ENCODE measurements around the gene GCSH. TPM values are rescaled to one million over a fixed set of nuclear protein-coding genes. Genes with fewer than 3 reads are reported as not detected.

The GCSH gene
- 10 to 100 TPM in 2 of 4 donors, 1 to 10 TPM in 2; 4.8 to 10.6 (median 7.7) TPM for total RNA-seq

GRCh38 chr16:81095953-81096714 is at the start of gene GCSH:
GCSH (minus strand) TSS chr16:81096395; CDS start chr16:81096278, 117 bp downstream.
- H3K4me3 ChIP-seq (ENCODE audit: low read depth, poor library complexity, severe bottlenecking): peak within 1 kb of the TSS; percentile 77
- DNase-seq (ENCODE audit: low spot score in 2 of 2): peak; percentile 98 to 100
- intact Hi-C loops (cut with DNase I; ENCODE audit: low total_unique reads): no loop called here
- 0% methylated on average over 17 to 34 of the region's 83 CpGs for WGBS, 2 donors
- no peak for TF ChIP-seq CTCF (IDR thresholded peaks at IDR 0.05)
- TF ChIP-seq POLR2A (IDR thresholded peaks at IDR 0.05): no peak

GRCh38 chr16:81143921-81144471 is 47.8 kb upstream of the GCSH start:
- no peak overlapping the region for H3K4me3 ChIP-seq (ENCODE audit: low read depth, poor library complexity, severe bottlenecking)
- intact Hi-C loops (cut with DNase I; ENCODE audit: low total_unique reads): no loop called here
- no peak for DNase-seq (ENCODE audit: low spot score in 2 of 2)
- WGBS, 2 donors: 60 to 62% methylated on average over 4 of the region's 4 CpGs
- TF ChIP-seq POLR2A (IDR thresholded peaks at IDR 0.05) (no peak), CTCF (IDR thresholded peaks at IDR 0.05) (no peak)

GRCh38 chr16:81142864-81143263 is 46.7 kb upstream of the GCSH start:
- no peak for TF ChIP-seq POLR2A (IDR thresholded peaks at IDR 0.05)
- 79 to 81% methylated on average over 12 of the region's 12 CpGs for WGBS, 2 donors

GRCh38 chr16:81140930-81141780 is 45.0 kb upstream of the GCSH start:
- no peak overlapping the region for H3K4me3 ChIP-seq (ENCODE audit: low read depth, poor library complexity, severe bottlenecking)
- TF ChIP-seq CTCF (IDR thresholded peaks at IDR 0.05): no peak
- no peak for TF ChIP-seq POLR2A (IDR thresholded peaks at IDR 0.05)
- intact Hi-C loops (cut with DNase I; ENCODE audit: low total_unique reads): no loop called here
- no peak for DNase-seq (ENCODE audit: low spot score in 2 of 2)
- 72 to 74% methylated on average over 18 to 21 of the region's 21 CpGs for WGBS, 2 donors

More at GRCh38 chr16:81142864-81143263, 46.7 kb upstream of the GCSH start:
- no peak overlapping the region for H3K4me3 ChIP-seq (ENCODE audit: low read depth, poor library complexity, severe bottlenecking)
- DNase-seq (ENCODE audit: low spot score in 2 of 2): no peak
- intact Hi-C loops (cut with DNase I; ENCODE audit: low total_unique reads): no loop called here

GRCh38 chr16:81138831-81139557 is 42.8 kb upstream of the GCSH start:
- intact Hi-C loops (cut with DNase I; ENCODE audit: low total_unique reads): no loop called here
- H3K4me3 ChIP-seq (ENCODE audit: low read depth, poor library complexity, severe bottlenecking): no peak overlapping the region
- DNase-seq (ENCODE audit: low spot score in 2 of 2): no peak
- WGBS, 2 donors: 62 to 63% methylated on average over 9 of the region's 9 CpGs
- TF ChIP-seq CTCF (IDR thresholded peaks at IDR 0.05) (no peak), POLR2A (IDR thresholded peaks at IDR 0.05) (no peak)

All from lower leg skin (tissue), 4 donors.